WTC11 (cell line): ENCODE results near the gene MNAT1.

Experiments used
- CTCF ChIP-seq: fragments of 200-600 bp; IDR thresholded peaks from 2 replicates; pipeline ENCODE4 v1.8.0; 2022; ENCODE audit warnings: antibody characterized with exemption
- HMGXB4 ChIP-seq: sonication (generic); formaldehyde crosslinking; IDR thresholded peaks from 2 replicates; pipeline ENCODE4 v1.8.1; 2023; ENCODE audit warnings: mild to moderate bottlenecking, moderate library complexity, missing genetic modification reagents
- MAX ChIP-seq: sonication (generic); formaldehyde crosslinking; IDR thresholded peaks from 2 replicates; pipeline ENCODE4 v1.8.0; 2022; ENCODE audit warnings: mild to moderate bottlenecking, missing genetic modification reagents
- NFYB ChIP-seq: sonication (generic); formaldehyde crosslinking; conservative IDR thresholded peaks from 2 replicates; pipeline ENCODE4 v1.8.0; 2022; ENCODE audit warnings: low read depth, missing genetic modification reagents
- SMAD3 ChIP-seq: sonication (generic); formaldehyde crosslinking; IDR thresholded peaks from 2 replicates; pipeline ENCODE4 v1.8.0; 2022; ENCODE audit warnings: missing genetic modification reagents, mild to moderate bottlenecking, borderline replicate concordance
- TEAD4 ChIP-seq: sonication (generic); formaldehyde crosslinking; IDR thresholded peaks from 2 replicates; pipeline ENCODE4 v1.8.0; 2022; ENCODE audit warnings: mild to moderate bottlenecking, missing genetic modification reagents
- USF2 ChIP-seq: sonication (generic); formaldehyde crosslinking; IDR thresholded peaks from 2 replicates; pipeline ENCODE4 v1.8.1; 2023; ENCODE audit warnings: mild to moderate bottlenecking, missing genetic modification reagents, moderate library complexity
- ZBTB43 ChIP-seq: sonication (generic); formaldehyde crosslinking; IDR thresholded peaks from 2 replicates; pipeline ENCODE4 v1.8.1; 2023; ENCODE audit warnings: mild to moderate bottlenecking, missing genetic modification reagents
- ZNF219 ChIP-seq: sonication (generic); formaldehyde crosslinking; IDR thresholded peaks from 2 replicates; pipeline ENCODE4 v1.8.0; 2023; ENCODE audit warnings: missing genetic modification reagents, mild to moderate bottlenecking, borderline replicate concordance
- ZNF232 ChIP-seq: sonication (generic); formaldehyde crosslinking; IDR thresholded peaks from 2 replicates; pipeline ENCODE4 v1.8.0; 2022; ENCODE audit warnings: mild to moderate bottlenecking, missing genetic modification reagents
- ZNF317 ChIP-seq: sonication (generic); formaldehyde crosslinking; IDR thresholded peaks from 2 replicates; pipeline ENCODE4 v1.8.1; 2023; ENCODE audit warnings: low read depth, mild to moderate bottlenecking, moderate library complexity, missing genetic modification reagents, borderline replicate concordance
- ZNF512 ChIP-seq: sonication (generic); formaldehyde crosslinking; IDR thresholded peaks from 2 replicates; pipeline ENCODE4 v1.8.1; 2022; ENCODE audit warnings: missing genetic modification reagents, borderline replicate concordance

- TF ChIP-seq CTCF, result no peak
- no peak for TF ChIP-seq SMAD3 (CRISPR knock-in tag)
- no peak for TF ChIP-seq ZNF317 (CRISPR knock-in tag)
- TF ChIP-seq HMGXB4 (CRISPR knock-in tag), result no peak
- TF ChIP-seq TEAD4 (CRISPR knock-in tag), result no peak
- no peak for TF ChIP-seq NFYB (CRISPR knock-in tag)
- 0 out of 2 replicates have a peak, but pooled peaks have one; percentile 10 for TF ChIP-seq MAX (CRISPR knock-in tag)
- TF ChIP-seq ZBTB43, result no peak
- no peak for TF ChIP-seq ZNF219 (CRISPR knock-in tag)
- no peak for TF ChIP-seq USF2 (CRISPR knock-in tag)
- no peak for TF ChIP-seq ZNF512
- no peak for TF ChIP-seq ZNF232 (CRISPR knock-in tag)
These were observed 13.6 kb upstream of the MNAT1 start for GRCh38 chr14:60720962-60721325.
